Nucleus accumbens (tissue), 56 donors: ENCODE results near the gene SPATA9.
"Not testable (repeated sequence)": the region's sequence is repeated elsewhere in the genome, so short reads cannot be mapped to it uniquely, and the experiment has no call there.

ENCODE experiments used
- DNase-seq, 56 donors: peaks; one replicate each; lab custom pipeline; 2025; lab: John Stamatoyannopoulos, UW

The SPATA9 gene

GRCh38 chr5:95718203-95718602, 35.4 kb upstream of the SPATA9 start:
- DNase-seq, result no peak

GRCh38 chr5:95717439-95717838, 34.6 kb upstream of the SPATA9 start:
- no peak for DNase-seq

- DNase-seq, result no peak
These were observed 33.1 kb upstream of the SPATA9 start for GRCh38 chr5:95715799-95716461.

GRCh38 chr5:95713960-95714710, 31.3 kb upstream of the SPATA9 start:
- DNase-seq, result no peak

- not testable (repeated sequence) for DNase-seq
These were observed 30.5 kb upstream of the SPATA9 start for GRCh38 chr5:95713246-95713645.

GRCh38 chr5:95712347-95712958, 29.7 kb upstream of the SPATA9 start:
- no peak for DNase-seq

GRCh38 chr5:95711501-95712346, 28.9 kb upstream of the SPATA9 start:
- DNase-seq, result no peak

- peak in 1 of 56 donors; percentile 51 for DNase-seq
These were observed 28.1 kb upstream of the SPATA9 start for GRCh38 chr5:95710651-95711500.

GRCh38 chr5:95709967-95710650, 27.3 kb upstream of the SPATA9 start:
- peak in 19 of 56 donors; percentile 2 to 56 (median 23) for DNase-seq

- DNase-seq, result no peak
These were observed 26.1 kb upstream of the SPATA9 start for GRCh38 chr5:95708876-95709275.

DNA sequence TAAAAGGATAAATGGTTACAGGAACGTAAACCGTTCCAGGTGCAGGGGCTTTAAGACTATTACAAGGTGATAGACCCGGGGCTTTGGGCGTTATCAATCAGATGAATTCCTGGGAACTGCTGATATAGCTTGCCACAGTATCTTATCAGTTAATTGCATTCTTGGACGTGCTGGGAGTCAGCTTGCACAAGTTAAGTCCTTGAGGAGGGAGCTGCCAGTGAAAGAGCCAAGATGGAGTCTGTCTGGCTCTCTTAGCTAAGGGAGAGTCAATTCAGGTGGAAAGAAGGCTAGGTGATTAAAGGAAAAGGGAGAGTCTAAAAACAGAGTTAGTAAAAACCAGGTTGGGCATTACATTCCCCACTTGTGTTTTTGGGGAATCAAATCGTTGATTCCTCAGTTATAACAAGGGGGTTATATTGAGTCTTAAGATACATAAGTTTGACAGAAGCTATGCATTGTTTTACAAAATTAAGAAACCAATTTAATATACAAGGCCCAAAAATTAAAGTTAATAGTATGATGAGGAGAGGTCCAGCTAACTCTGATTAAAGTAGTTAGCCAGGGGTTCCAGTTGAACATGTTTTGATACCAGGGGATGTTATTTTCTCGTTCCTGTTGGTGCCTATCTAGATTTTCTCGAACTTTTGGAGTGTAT, 24.9 kb upstream of the SPATA9 start:
- DNase-seq, result not testable (repeated sequence)

DNA sequence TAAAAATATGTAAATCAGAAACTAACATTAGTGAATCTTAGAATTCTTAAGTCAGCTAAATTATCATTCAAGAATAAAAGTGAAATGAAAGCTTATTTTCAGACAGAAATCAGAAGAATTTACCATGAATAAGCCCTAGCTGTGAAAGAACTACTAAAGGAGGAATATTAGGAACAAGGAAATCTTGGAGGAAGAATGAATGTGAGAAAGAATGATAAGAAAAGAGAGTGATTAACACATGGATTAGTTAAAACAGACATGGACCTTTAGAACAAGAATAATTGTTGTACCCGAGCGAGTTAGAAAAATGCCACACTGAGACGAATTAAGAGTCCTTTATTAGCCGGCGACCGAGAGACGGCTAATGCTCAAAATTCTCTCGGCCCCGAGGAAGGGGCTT, 24.3 kb upstream of the SPATA9 start:
- no peak for DNase-seq

- DNase-seq, result not testable (repeated sequence)
These were observed 23.4 kb upstream of the SPATA9 start for GRCh38 chr5:95706196-95706595.

GRCh38 chr5:95704150-95704549, 21.4 kb upstream of the SPATA9 start:
- peak in 3 of 56 donors; percentile 3 to 25 (median 6) for DNase-seq

- DNase-seq, result no peak
These were observed 18.3 kb upstream of the SPATA9 start for GRCh38 chr5:95701074-95701473.

DNA sequence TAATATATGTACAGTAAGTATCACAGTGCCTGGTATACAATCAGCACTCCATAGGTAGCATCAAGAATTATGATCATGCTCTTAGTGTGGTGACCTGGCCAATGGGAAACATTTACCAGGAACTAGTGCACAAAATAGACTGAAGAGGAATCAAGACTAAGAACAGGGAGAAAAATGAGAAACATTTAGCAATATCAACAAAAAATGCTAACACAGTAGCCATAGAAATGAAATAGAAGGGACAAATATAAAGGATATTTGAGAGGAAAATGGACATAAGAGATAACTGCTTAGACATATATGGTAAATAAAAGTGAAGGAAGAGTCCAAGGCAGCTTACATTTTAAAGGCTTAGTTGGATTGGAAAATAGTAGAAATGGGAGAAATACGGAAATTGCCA, 16.5 kb upstream of the SPATA9 start:
- no peak for DNase-seq

DNA sequence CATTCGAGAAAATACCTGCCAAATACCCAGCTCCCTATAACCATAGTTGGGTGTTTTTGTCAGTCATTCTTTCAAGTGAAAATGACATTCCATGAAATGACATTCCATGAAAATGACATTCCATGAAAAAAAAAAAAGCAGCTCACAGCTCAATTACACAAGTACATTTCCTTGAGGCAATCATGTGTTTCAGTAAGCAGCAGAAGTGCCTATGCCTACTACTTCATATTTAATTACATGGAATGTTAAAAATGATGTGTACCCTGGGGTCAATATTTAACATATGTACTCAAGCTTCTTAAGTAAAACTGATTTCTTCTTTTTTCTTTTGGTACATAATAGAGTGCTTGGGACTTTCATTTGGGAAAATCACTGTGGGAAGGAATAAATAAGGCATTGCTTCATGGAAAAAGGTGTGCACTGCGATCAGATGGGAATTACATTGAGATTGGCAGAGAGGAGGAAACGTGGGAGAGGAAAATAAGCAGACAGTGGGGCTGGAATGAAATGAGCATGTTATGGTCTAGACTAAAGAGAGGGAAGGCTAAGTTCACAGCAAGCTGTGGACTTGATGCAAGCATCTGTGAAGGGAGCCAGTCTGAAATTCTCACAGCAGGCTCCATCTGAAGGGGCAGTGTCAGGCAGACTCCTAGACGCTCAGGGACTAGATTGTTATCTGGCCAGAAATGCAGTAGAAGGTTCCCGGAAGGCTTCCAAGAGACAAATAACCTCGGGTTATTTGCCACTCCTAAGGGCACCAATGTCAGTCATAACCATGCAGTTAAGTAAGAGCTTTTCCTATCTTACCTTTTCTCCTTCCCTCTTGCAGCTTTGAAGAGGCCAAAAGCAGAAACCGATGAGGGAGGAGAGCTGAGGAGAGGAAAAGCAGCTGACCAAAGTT, 15.2 kb upstream of the SPATA9 start:
- no peak for DNase-seq

- DNase-seq, result no peak
These were observed 7.5 kb upstream of the SPATA9 start for GRCh38 chr5:95690333-95690732.
